Spleen (tissue), 11 donors: ENCODE results near the gene HOXC12. TPM values are rescaled to one million over a fixed set of nuclear protein-coding genes. Genes with fewer than 3 reads are reported as not detected.

ENCODE experiments used
- DNase-seq: peaks from one replicate; pipeline ENCODE4 v3.0.0-alpha.2; 2020
- H3K27ac ChIP-seq, 8 donors: fragments of 200-600 bp; sonication (generic) in 7 of 8; 1 replicate in 4 of 8; 2 replicates in 4 of 8; pipeline versions ENCODE4 v1.5.0 to v1.8.0; 2016 to 2021; ENCODE audit warnings: inconsistent platforms in 4 of 8, mild to moderate bottlenecking in 4 of 8, moderate library complexity in 1 of 8
- H3K27me3 ChIP-seq, 7 donors: fragments of 200-600 bp; sonication (generic) in 6 of 7; replicated peaks in 1 of 7; 1 replicate in 4 of 7; 2 replicates in 3 of 7; pipeline versions ENCODE4 v1.5.0 to v1.8.0; 2016 to 2021; ENCODE audit warnings: inconsistent platforms in 3 of 7, mild to moderate bottlenecking in 1 of 7
- H3K36me3 ChIP-seq, 6 donors: fragments of 200-600 bp; sonication (generic) in 5 of 6; 1 replicate in 4 of 6; 2 replicates in 2 of 6; pipeline versions ENCODE4 v1.5.0 to v1.8.0; 2016 to 2021; ENCODE audit warnings: inconsistent platforms in 2 of 6
- H3K4me1 ChIP-seq, 6 donors: fragments of 200-600 bp; sonication (generic) in 5 of 6; 1 replicate in 3 of 6; 2 replicates in 3 of 6; pipeline versions ENCODE4 v1.5.0 to v1.8.0; 2016 to 2021; ENCODE audit warnings: inconsistent platforms in 3 of 6
- H3K4me3 ChIP-seq, 8 donors: fragments of 200-600 bp; sonication (generic) in 7 of 8; 1 replicate in 4 of 8; 2 replicates in 4 of 8; pipeline versions ENCODE4 v1.5.0 to v1.8.0; 2016 to 2021; ENCODE audit warnings: inconsistent platforms in 4 of 8, mild to moderate bottlenecking in 4 of 8, moderate library complexity in 2 of 8
- H3K9me3 ChIP-seq, 8 donors: fragments of 200-600 bp; sonication (generic) in 7 of 8; 1 replicate in 4 of 8; 2 replicates in 4 of 8; pipeline versions ENCODE4 v1.5.0 to v1.8.0; 2016 to 2021; ENCODE audit warnings: inconsistent platforms in 4 of 8
- POLR2A ChIP-seq, 3 donors: fragments of 450-650 bp; IDR thresholded peaks; one replicate each; pipeline ENCODE4 v1.5.1; 2017; ENCODE audit warnings: antibody characterized with exemption in 3 of 3, mild to moderate bottlenecking in 1 of 3
- POLR2AphosphoS5 ChIP-seq, 3 donors: sonication (generic); formaldehyde crosslinking; IDR thresholded peaks; one replicate each; pipeline ENCODE4 v1.5.1; 2017; ENCODE audit warnings: antibody characterized with exemption in 3 of 3
- WGBS, 5 donors: extraction: QIAGEN DNeasy Blood & Tissue Kit in 3 of 5; methylation state at CpG; one replicate each; pipeline versions ENCODE4 v1.1.5 to v1.1.7; 2013 to 2018; 5-methylcytosine and 5-hydroxymethylcytosine counted together
- intact Hi-C: fragments of 100-400 bp; cut with DNase I; formaldehyde crosslinking; loops from one replicate; pipeline ENCODE4 v1.15.0; 2023; ENCODE audit warnings: low total_unique reads
- polyA plus RNA-seq, 3 donors: library from polyadenylated mRNA; stranded (reverse); fragments of 200-250 nt; gene quantifications; one replicate each; pipeline ENCODE4 v1.2.1, GENCODE V29; 2013
- total RNA-seq, 7 donors: library from RNA; depleted of rRNA in 3 of 7; stranded (reverse); fragments of >200 nt in 3 of 7; fragmentation: NEBNext Ultra II Directional in 4 of 7; extraction: Animal tissue kit (Norgen Biotek cat#: 25700) in 4 of 7; gene quantifications; one replicate each; pipeline versions ENCODE4 v1.1.0 to v1.2.1, GENCODE V29; 2016 to 2021
- TF ChIP-seq, protein P1 (sequence below), 11 experiments: fragments of 200-600 bp in 7 of 11; fragments of 450-650 bp in 4 of 11; sonication (generic) in 4 of 11; IDR thresholded peaks in 8 of 11; conservative IDR thresholded peaks in 3 of 11; 1 replicate in 7 of 11; 2 replicates in 4 of 11; pipeline versions ENCODE4 v1.4.0 to v1.8.0; 2016 to 2021; ENCODE audit warnings: antibody characterized with exemption in 11 of 11, inconsistent platforms in 4 of 11, mild to moderate bottlenecking in 1 of 11
- donor health status: healthy with polysubstance abuse.
- donor health status: DM: no; HTN: no; CAD: no; lungs with moderate emphysema.
- donor health status: DM: no; HTN: no; CAD: no.
- donor health status: Bipolar disorder and iron deficiency.
- donor health status: healthy.
- donor health status: DM: no; HTN: no; CAD: no.
- donor health status: DM: yes; HTN: yes; CAD: no.

The HOXC12 gene
- total and polyA plus RNA-seq, 10 donors: not detected

DNA sequence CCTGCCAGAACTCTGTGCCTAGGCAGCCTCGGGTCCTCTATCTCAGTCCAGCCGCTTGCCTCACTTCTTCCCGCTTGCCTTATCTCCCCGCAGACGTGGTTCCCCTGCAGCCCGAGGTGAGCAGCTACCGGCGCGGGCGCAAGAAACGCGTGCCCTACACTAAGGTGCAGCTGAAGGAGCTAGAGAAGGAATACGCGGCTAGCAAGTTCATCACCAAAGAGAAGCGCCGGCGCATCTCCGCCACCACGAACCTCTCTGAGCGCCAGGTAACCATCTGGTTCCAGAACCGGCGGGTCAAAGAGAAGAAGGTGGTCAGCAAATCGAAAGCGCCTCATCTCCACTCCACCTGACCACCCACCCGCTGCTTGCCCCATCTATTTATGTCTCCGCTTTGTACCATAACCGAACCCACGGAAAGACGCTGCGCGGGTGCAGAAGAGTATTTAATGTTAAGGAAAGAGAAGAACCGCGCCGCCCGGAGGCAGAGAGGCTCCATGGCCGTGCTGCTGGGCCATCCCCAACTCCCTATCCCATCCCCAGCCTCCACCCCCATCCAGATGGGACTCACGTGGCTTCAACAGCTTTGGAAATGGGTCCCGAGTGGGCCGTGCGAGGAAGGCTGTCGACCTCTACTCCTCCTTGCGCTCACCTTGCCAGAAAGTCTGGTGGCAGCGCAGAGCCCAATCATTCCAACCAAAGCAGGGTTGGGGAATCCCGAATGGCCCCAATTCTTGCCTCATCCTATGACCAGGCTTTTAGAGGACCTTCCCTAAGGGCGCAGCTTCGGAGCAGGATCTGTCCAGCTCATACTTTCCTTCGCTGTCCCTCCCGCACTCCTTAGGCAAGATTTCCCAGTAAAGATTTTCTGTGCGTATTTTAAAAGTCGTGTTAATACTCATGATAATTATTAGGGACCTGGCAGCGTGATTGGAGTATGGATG, 9.5 kb upstream of the HOXC12 start:
- TF ChIP-seq, protein P1, sequence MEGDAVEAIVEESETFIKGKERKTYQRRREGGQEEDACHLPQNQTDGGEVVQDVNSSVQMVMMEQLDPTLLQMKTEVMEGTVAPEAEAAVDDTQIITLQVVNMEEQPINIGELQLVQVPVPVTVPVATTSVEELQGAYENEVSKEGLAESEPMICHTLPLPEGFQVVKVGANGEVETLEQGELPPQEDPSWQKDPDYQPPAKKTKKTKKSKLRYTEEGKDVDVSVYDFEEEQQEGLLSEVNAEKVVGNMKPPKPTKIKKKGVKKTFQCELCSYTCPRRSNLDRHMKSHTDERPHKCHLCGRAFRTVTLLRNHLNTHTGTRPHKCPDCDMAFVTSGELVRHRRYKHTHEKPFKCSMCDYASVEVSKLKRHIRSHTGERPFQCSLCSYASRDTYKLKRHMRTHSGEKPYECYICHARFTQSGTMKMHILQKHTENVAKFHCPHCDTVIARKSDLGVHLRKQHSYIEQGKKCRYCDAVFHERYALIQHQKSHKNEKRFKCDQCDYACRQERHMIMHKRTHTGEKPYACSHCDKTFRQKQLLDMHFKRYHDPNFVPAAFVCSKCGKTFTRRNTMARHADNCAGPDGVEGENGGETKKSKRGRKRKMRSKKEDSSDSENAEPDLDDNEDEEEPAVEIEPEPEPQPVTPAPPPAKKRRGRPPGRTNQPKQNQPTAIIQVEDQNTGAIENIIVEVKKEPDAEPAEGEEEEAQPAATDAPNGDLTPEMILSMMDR (IDR thresholded peaks at IDR 0.05 in 8 of 11, conservative IDR thresholded peaks at IDR 0.05 in 3 of 11): no peak
- TF ChIP-seq POLR2A (IDR thresholded peaks at IDR 0.05) (no peak), POLR2AphosphoS5 (IDR thresholded peaks at IDR 0.05) (no peak)
- peaks cover 0 to 6% (median 0%) of the 10 kb centered on the region in 6 donors for H3K4me1 ChIP-seq
- no peak overlapping the region for H3K4me3 ChIP-seq
- H3K36me3 ChIP-seq: no peaks in the 10 kb centered on the region
- no peaks in the 10 kb centered on the region for H3K9me3 ChIP-seq
- intact Hi-C loops: no loop called here
- DNase-seq: no peak
- WGBS, 5 donors: 5 to 10% (median 8%) methylated on average over 51 of the region's 51 CpGs
- H3K27ac ChIP-seq: no peak overlapping the region
- H3K27me3 ChIP-seq: peaks cover 6 to 100% (median 97%) of the 10 kb centered on the region in 7 donors

DNA sequence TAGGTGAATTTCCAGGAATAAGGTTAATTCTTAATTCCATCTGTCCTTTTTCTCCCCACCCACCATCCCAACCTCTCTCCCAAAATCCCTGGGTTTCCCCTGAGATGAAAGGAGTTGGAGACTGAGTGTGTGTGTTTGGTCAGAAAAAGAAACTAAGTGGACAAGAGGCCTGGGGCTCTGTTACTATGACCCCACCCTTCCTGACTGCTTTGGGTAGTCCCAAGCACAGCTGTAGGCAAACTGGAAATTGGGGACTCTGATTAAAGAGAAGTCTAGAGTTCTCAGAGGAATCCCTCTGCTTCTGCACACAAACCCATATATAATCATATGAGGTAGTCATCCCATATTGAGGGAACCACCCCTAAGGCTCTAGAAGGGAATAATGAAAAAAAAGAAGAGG, 7.0 kb upstream of the HOXC12 start:
- TF ChIP-seq, protein P1 (IDR thresholded peaks at IDR 0.05 in 8 of 11, conservative IDR thresholded peaks at IDR 0.05 in 3 of 11): no peak
- no peak for TF ChIP-seq POLR2AphosphoS5 (IDR thresholded peaks at IDR 0.05)
- Histone ChIP-seq H3K9me3 (no peaks in the 10 kb centered on the region), H3K36me3 (no peaks in the 10 kb centered on the region), H3K27ac (no peak overlapping the region), H3K4me3 (no peak overlapping the region), H3K27me3 (peaks cover 18 to 100% (median 97%) of the 10 kb centered on the region in 7 donors), H3K4me1 (peaks cover 0 to 26% (median 2%) of the 10 kb centered on the region in 6 donors)
- intact Hi-C loops: no loop called here
- DNase-seq: no peak

DNA sequence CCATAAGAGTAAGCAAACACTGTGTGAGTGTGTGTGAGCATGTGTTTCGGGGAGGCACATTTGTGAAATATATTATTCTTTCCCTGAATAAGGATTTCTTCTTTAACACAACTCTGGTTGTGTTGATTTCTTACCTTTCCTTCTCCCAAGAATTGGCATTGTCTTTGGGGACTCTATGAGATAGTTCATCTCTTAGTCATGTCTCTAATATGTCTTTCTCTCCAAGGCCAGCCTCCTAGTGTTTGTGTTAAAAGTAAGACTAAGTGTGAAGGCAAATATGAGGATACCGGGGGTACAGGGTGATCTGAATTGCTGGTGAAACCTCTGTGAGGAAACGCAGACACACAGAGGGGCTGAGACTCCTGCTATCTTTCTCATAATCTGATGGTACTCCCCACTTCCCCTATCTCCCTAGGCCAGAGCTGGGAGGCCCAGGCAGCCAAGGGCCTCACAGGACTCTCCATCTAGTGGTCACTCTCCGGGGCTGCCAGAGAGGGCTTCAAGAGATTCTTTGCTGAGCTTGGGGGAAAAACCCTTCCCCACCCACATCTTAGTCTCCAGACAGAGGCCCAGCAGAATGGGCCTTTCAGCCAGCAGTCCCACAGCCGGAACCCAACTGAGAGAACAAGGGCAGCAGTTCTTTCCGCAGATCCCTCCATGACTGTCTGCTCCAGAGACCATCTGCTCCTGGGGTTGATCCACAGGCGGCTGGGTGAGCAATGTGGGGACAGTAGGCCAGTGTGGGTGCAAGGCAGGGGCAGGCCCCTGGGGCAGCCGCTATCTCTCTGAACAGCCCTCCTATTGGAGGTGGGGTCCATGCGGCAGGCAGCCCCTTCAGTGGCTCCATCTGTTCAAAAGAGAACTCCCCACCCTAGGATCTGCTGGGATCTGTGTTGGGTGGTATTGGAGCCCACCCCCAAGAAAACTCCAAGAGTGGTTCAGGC, 5.8 kb upstream of the HOXC12 start:
- no peak for TF ChIP-seq POLR2AphosphoS5 (IDR thresholded peaks at IDR 0.05)
- TF ChIP-seq POLR2A (IDR thresholded peaks at IDR 0.05): no peak
- TF ChIP-seq, protein P1 (IDR thresholded peaks at IDR 0.05 in 8 of 11, conservative IDR thresholded peaks at IDR 0.05 in 3 of 11): no peak
- intact Hi-C loops: no loop called here
- Histone ChIP-seq H3K4me3 (no peak overlapping the region), H3K27me3 (peaks cover 28 to 100% (median 97%) of the 10 kb centered on the region in 7 donors), H3K9me3 (peaks cover 0 to 7% (median 0%) of the 10 kb centered on the region in 8 donors), H3K4me1 (peaks cover 0 to 33% (median 2%) of the 10 kb centered on the region in 6 donors), H3K27ac (no peak overlapping the region), H3K36me3 (no peaks in the 10 kb centered on the region)
- DNase-seq: no peak
- WGBS, 5 donors: 28 to 42% (median 29%) methylated on average over 8 to 9 of the region's 9 CpGs
